ENCODE data around the gene SUZ12. TPM values are rescaled to one million over a fixed set of nuclear protein-coding genes. Genes with fewer than 3 reads are reported as not detected.

Gene SUZ12
- 22.6 to 32.2 TPM (median 26.6 TPM) in 5 replicates for total RNA-seq (2022; extraction: Qiagen RNA extraction)

DNA sequence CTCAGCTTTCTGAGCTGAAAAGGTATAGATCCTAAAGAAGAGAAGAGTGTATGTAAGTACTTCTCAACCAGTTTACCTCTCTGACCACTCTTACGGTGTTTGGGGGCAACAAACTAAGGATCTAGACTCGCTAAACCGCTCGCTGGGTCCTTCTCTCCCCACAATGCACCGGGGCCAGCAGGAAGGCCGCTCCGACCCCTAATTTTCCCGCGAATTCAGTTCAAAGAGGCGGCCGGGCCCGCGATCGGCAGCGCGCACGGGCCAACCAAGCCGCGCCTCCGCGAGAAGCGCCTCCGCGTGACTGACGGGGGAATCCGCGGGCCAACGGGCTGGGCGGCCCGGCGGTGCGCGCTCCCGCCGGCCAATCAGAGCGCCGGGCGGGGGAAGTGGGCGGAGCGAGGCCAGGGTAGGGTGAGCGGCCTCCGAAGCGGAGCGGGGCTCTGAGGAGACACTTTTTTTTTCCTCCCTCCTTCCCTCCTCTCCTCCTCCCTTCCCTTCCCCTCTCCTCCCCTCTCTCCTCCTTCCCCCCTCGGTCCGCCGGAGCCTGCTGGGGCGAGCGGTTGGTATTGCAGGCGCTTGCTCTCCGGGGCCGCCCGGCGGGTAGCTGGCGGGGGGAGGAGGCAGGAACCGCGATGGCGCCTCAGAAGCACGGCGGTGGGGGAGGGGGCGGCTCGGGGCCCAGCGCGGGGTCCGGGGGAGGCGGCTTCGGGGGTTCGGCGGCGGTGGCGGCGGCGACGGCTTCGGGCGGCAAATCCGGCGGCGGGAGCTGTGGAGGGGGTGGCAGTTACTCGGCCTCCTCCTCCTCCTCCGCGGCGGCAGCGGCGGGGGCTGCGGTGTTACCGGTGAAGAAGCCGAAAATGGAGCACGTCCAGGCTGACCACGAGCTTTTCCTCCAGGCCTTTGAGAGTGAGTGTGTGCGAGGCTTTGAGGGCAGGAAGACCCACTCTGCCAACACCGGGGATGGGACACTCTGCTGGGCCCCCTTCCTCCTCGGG is at the start of gene SUZ12:
Gene SUZ12 (plus strand): TSS at position 393 of the 995 bp plus-strand sequence. CDS start 240 bp downstream, at position 633.

DNA sequence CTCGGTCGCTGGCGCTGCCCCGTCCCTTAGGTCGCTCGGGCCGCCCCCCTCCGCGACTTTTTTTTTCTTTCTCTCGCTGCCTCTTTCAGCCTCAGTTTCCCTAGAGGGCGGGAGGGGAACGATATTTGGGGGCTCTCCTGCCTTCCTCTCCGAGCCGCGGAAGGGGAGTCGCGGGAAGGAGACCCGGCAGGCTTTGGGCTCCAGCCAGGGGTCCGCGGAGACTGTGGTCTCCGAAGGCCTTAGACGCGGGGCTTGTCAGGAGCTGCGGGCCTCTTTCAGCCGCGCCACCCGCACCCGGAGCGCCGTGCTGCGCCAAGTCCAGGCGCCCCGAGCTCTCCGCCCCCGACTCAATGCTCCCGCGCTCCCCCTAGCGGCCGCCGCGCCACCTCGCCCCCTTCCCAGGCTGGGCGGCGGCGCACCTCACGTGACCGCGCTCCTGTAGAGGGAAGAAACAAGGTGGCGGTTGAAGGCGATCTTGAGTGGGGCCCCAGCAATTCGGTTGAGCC is 70.2 kb downstream of the SUZ12 start, which contains the start of gene LRRC37B:
Gene LRRC37B (plus strand): TSS at position 427 of the 506 bp plus-strand sequence. CDS start 14,010 bp downstream, outside the sequence.

Other genes with a start within 250 kb of the SUZ12 start
- gene COPRS, start 77.8 kb upstream of the SUZ12 start, total RNA-seq (2022; extraction: Qiagen RNA extraction), result 119 to 177 TPM (median 157 TPM) in 5 replicates
- gene UTP6, start 35.3 kb upstream of the SUZ12 start, total RNA-seq (2022; extraction: Qiagen RNA extraction), result 54.0 to 95.0 TPM (median 78.2 TPM) in 5 replicates
- 10.4 to 11.1 TPM (median 10.8 TPM) in 5 replicates for gene LRRC37B, start 70.4 kb downstream of the SUZ12 start, total RNA-seq (2022; extraction: Qiagen RNA extraction)
- gene RHOT1, start 205.5 kb downstream of the SUZ12 start, total RNA-seq (2022; extraction: Qiagen RNA extraction), result 19.6 to 27.5 TPM (median 26.1 TPM) in 5 replicates